Neuron (in vitro differentiated cells): ENCODE data around the gene C11orf87.
A peak's percentile ranks its signal among the peaks of the same experiment; 100 is the strongest.

Source experiments
- H2AFZ ChIP-seq: one replicate; pipeline ENCODE4 v1.6.1; 2013; ENCODE audit warnings: low read depth, mild to moderate bottlenecking, inconsistent platforms, low read length, moderate library complexity
- H3K27me3 ChIP-seq: one replicate; pipeline ENCODE4 v1.6.1; 2013; ENCODE audit warnings: low read length; ENCODE audit not compliant: insufficient read depth
- H3K36me3 ChIP-seq: one replicate; pipeline ENCODE4 v1.6.1; 2013; ENCODE audit warnings: low read length; ENCODE audit not compliant: insufficient read depth
- H3K4me1 ChIP-seq: one replicate; pipeline ENCODE4 v1.6.1; 2013; ENCODE audit warnings: low read length; ENCODE audit not compliant: insufficient read depth
- H3K4me3 ChIP-seq: 2 replicates; pipeline ENCODE4 v1.5.1; 2013; ENCODE audit warnings: mild to moderate bottlenecking, low read length, moderate library complexity
- H3K9me3 ChIP-seq: one replicate; pipeline ENCODE4 v1.6.1; 2013; ENCODE audit warnings: low read length

C11orf87 gene

DNA sequence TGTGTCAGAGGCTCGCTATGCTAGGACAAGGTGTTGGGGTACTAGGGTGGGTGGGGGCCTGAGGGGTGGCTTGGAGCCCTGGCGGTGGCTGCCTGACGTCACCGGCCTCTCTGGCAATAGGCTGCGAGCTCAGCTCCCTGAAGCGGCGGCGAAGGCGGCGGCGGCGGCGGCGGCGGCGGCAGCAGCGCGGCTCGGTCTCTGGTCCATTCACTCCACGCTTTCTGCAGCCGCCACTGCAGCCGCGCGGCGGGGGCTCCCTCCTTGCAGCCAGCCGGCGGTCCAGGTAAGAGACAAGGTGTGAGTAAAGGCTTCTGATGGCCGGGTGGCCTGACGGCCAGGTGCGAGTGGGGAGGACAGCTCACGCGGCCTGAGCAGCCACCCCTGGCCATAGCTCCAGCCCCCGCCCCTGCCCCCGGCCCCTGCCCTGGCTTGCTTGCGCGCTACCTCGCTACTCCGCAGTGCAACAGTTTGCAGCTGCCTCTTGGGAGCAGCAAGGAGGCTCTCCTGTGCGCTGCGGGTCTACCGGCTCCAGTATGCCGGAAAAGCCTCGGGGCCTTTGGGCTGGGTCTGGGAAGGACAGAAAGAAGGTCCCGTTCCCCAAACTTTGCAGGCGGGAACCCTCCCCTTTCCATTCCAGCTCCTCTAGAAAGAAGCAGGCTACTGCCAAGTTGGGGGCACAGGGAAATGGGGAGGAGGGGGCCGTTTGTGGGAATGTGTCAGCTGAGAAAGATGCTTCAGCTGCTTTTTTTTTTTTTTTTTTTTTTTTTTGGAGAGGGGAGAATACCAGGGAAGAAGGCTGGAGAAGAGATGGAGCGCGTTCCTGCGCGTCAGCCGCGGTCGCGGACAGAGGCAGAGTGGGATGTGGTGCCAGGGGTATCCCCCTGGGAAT, at the start of gene C11orf87:
Gene C11orf87, plus strand, starts transcription at position 210 of the 889 bp plus-strand sequence. CDS start 1,444 bp downstream, outside the sequence.
- peak within 1 kb of the TSS; percentile 79 for H2AFZ ChIP-seq
- peaks cover 15% of the 10 kb centered on the region for H3K4me1 ChIP-seq
- H3K36me3 ChIP-seq = no peaks in the 10 kb centered on the region
- H3K27me3 ChIP-seq = peaks cover 33% of the 10 kb centered on the region
- H3K9me3 ChIP-seq = no peaks in the 10 kb centered on the region
- H3K4me3 ChIP-seq = peak within 1 kb of the TSS; percentile 40

DNA sequence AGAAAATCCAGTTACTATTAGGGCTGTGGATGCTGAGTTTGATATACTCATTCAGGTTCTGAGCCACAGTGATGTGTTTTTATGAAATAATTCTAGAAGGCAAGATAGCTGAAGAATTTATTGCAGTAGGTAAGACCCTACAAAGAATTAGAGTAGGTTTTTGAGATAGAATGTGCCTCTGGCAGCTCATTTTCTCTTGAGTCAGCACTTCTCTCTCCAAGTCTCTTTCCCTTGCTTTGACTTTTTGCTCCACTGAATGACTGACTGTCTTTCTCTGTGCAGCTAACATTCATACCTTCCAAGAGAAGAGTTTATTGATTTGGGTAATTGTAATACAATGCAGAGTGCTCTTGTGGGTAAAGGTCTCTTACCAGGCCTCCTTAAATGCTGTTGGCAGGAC, 48.0 kb upstream of the C11orf87 start:
- H2AFZ ChIP-seq = no peak overlapping the region
- no peaks in the 10 kb centered on the region for H3K36me3 ChIP-seq

DNA sequence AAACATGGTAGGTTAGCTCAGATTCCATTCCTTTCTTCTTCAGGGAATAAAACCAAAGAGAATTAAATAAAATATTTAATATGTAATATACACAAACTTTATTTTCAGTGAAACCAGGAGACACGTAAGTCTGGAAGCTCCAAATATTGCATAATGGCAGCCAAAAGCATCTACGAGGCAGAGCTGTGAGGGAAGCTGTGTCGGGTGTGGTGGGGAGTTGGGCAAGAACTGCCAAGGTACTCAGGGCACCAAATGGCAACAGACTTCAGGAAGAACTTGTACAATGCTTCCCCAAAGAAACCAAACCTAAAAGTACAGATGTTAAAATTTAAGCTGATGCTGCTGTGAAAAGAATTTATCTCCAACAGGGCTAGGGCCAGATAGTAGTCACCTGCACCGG, 47.5 kb upstream of the C11orf87 start:
- H3K4me3 ChIP-seq = no peak overlapping the region
- no peaks in the 10 kb centered on the region for H3K4me1 ChIP-seq
- H2AFZ ChIP-seq = no peak overlapping the region
- H3K36me3 ChIP-seq = no peaks in the 10 kb centered on the region
- H3K27me3 ChIP-seq = no peaks in the 10 kb centered on the region
- H3K9me3 ChIP-seq = no peaks in the 10 kb centered on the region

More for the DNA sequence above, 48.0 kb upstream of the C11orf87 start:
- H3K4me3 ChIP-seq = no peak overlapping the region
- no peaks in the 10 kb centered on the region for H3K9me3 ChIP-seq
- no peaks in the 10 kb centered on the region for H3K4me1 ChIP-seq
- no peaks in the 10 kb centered on the region for H3K27me3 ChIP-seq

DNA sequence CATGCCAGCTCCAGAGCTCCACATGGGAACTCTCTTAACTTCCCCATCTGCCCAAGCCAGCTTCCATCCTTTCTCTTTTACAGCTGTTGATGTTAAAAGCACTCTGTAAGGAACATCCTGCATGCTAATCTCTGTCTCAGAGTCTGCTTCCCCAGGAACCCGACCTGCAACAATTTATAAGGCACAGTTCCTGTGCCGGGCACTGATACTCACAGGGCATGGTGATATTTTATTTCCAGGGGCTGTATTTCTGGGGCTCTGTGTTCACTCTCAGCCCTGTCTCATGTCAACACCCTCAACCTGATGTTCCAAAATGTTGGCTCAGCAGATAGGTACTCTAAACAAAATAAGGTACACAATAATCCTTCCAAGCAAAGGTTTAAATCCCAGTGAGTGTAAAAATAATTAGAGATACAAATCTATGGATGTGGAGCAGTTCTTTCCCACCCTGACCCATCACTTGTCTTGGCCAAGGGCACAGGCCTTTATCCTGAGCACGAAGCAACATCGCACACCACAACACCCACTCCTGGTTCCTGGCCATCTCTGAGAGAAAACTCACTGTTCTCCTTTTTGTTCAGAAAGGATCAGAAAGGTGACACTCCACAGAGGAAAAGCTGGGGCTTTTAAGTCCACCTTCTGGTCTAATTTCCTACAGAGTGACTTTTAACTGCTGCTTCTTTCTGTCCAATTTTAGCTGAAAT, 44.8 kb upstream of the C11orf87 start:
- H3K4me3 ChIP-seq = no peak overlapping the region
- H3K9me3 ChIP-seq = no peaks in the 10 kb centered on the region
- H2AFZ ChIP-seq = no peak overlapping the region
- H3K36me3 ChIP-seq = no peaks in the 10 kb centered on the region
- H3K27me3 ChIP-seq = no peaks in the 10 kb centered on the region
- H3K4me1 ChIP-seq = no peaks in the 10 kb centered on the region

DNA sequence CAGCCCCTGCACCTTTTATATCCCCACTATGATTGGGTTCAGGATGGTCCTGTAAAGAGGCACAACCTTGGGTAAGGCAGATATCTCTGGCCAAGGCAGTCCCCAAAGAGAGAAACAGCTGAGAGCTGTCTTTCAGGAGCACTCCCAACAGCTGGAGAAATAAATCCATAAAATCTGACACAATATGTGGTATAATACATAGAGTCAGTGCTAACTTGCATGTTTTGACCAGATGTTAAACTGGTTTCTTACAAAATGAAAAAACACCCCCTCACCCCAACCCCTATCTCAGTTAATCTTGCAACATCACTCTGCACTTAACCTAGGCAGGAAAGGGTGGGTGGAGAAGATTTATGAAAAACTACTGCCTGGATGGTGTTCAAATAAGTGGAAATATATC, 44.0 kb upstream of the C11orf87 start:
- Histone ChIP-seq H3K27me3 (no peaks in the 10 kb centered on the region), H3K4me1 (no peaks in the 10 kb centered on the region), H2AFZ (no peak overlapping the region), H3K36me3 (no peaks in the 10 kb centered on the region), H3K4me3 (no peak overlapping the region), H3K9me3 (no peaks in the 10 kb centered on the region)

DNA sequence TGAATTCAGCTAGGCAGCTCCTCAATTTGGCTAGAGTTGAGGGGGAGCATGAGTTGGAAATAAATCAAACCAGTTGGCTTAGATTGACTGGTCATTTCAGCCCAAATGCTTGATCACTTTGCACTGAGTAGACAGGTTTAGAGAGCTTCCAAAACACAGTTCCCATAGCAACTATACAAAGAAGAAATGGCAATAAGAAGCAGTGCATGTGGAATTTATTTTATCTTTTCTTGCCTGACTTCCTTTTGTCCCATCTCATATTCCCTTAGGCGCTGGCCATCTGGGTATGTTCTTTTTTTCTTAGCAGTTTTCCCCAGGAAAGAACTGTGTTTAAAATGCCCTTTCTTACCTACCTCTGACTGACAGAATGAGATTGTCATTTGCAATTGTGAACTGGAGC, 38.7 kb upstream of the C11orf87 start:
- Histone ChIP-seq H3K36me3 (no peaks in the 10 kb centered on the region), H3K4me1 (peaks cover 6% of the 10 kb centered on the region), H2AFZ (no peak overlapping the region), H3K27me3 (no peaks in the 10 kb centered on the region), H3K4me3 (no peak overlapping the region), H3K9me3 (no peaks in the 10 kb centered on the region)

DNA sequence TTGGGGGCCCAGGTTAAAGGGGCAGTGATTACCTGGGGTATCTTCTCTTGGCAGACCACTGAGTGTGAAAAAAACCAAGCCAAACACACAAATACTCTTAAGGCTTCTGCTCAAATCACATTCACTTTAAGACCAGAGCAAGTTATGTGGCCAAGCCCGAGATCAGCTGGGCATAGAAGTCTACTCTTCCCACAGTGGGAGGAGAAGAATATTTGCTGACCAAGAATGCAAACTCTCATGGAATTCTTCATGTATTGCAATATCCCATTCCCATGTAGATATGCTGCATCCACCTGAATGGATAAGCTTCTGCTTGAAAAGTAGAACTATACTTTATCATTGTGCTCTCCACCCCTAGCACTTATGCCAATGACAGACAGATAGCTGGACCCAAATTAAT, 37.1 kb upstream of the C11orf87 start:
- H3K4me1 ChIP-seq = peaks cover 6% of the 10 kb centered on the region
- H3K27me3 ChIP-seq = no peaks in the 10 kb centered on the region
- H3K4me3 ChIP-seq = no peak overlapping the region
- H2AFZ ChIP-seq = no peak overlapping the region
- no peaks in the 10 kb centered on the region for H3K9me3 ChIP-seq
- H3K36me3 ChIP-seq = no peaks in the 10 kb centered on the region

DNA sequence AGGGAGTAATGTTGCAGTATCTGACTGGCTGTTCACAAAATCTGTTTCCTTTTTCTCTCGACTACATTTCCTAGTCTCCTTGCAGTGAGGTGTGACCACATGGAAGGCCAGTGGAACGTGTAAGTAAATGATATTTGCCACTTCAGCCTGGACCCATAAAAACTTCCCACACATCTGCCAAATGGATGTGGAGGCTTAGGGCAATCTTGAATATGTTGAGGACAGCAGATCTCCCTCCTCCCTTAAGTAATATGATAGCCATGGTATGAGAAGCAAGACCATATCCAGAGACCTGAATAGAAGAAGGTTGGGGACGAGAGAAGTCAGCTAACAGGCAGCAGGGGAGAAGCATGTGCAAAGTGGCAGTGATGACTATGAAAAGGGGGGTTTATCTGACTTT, 33.0 kb upstream of the C11orf87 start:
- Histone ChIP-seq H3K4me1 (no peaks in the 10 kb centered on the region), H3K27me3 (no peaks in the 10 kb centered on the region), H3K9me3 (no peaks in the 10 kb centered on the region), H3K4me3 (no peak overlapping the region), H2AFZ (no peak overlapping the region), H3K36me3 (no peaks in the 10 kb centered on the region)

DNA sequence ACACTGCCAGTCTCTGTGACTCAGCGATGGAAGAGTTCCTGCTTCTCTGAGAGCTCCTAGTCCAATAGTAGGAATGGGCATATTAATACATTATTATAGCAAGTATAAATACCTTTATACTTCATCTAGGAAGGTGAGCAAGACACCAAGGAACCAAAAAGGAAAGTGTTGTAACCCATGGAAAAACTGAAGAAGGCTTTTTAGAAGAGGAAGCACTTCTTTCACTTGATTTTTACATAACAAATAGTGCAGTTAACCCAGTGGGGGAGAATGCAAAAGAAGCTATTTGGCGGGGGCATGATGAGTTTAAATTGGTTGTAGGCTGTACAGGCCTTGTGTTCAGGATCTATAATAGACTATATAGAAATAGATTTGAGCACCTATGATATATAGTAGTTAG, 31.2 kb upstream of the C11orf87 start:
- Histone ChIP-seq H3K27me3 (no peaks in the 10 kb centered on the region), H2AFZ (no peak overlapping the region), H3K4me1 (no peaks in the 10 kb centered on the region), H3K4me3 (no peak overlapping the region), H3K36me3 (no peaks in the 10 kb centered on the region), H3K9me3 (no peaks in the 10 kb centered on the region)

DNA sequence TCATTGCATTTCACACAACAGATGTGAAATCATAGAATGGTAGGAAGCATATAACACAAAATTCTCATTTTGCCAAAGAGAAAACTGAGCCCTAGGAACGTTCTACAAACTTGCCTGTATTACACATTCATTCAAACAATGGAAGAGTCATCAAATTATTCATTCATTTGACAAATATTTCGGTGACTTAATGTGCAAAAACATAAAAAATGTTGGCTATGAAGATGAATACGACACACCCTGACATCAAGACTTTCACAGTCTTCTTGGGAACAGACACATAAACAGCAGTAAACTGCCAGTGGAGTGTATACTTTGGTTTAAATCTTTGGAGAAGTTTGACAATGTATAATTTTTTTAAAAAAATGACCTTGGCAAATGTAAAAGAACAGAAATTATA, 20.4 kb upstream of the C11orf87 start:
- Histone ChIP-seq H3K4me3 (no peak overlapping the region), H2AFZ (no peak overlapping the region), H3K27me3 (no peaks in the 10 kb centered on the region), H3K9me3 (no peaks in the 10 kb centered on the region), H3K36me3 (no peaks in the 10 kb centered on the region), H3K4me1 (no peaks in the 10 kb centered on the region)

DNA sequence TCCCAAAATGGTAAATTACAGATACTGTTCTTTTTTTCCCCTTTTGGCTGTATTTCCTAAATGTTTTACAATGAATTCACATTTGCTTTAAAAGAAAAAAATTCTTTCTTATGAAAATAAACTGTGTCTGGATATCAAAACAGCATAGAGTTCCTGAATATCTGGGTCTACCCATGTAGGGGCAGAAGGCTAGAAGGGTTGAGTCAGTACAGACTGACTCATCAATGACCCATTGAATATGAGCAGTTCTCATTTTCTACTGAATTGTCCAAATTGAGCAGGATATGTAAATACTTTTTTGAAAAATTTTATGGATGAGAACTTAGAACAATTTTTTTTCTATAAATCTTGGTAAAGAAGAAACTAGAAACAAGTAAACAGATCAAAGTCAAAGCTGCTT, 16.3 kb upstream of the C11orf87 start:
- no peaks in the 10 kb centered on the region for H3K9me3 ChIP-seq
- no peaks in the 10 kb centered on the region for H3K27me3 ChIP-seq
- no peak overlapping the region for H3K4me3 ChIP-seq
- H3K36me3 ChIP-seq = no peaks in the 10 kb centered on the region
- H2AFZ ChIP-seq = no peak overlapping the region
- no peaks in the 10 kb centered on the region for H3K4me1 ChIP-seq

DNA sequence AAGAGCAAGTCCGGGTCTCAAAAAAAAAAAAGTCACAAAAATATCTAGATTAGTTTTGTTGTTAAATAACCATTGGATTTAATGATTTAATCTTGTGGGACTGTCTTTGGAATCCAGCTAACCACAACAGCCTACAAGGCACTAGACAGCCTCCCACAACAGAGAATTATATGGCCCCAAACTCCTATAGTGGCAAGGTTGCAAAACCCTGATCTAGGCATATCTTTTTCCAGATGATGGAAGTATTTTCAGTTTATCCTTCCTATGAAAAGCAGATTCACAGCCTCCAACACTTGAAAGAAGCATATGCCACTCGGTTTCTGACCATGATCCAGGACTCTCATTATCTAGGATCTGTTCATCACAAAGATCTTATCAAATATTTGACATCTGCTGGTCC, 5.4 kb upstream of the C11orf87 start:
- Histone ChIP-seq H3K36me3 (no peaks in the 10 kb centered on the region), H3K27me3 (peaks cover 8% of the 10 kb centered on the region), H3K4me3 (no peak overlapping the region), H2AFZ (no peak overlapping the region), H3K9me3 (no peaks in the 10 kb centered on the region), H3K4me1 (no peaks in the 10 kb centered on the region)

DNA sequence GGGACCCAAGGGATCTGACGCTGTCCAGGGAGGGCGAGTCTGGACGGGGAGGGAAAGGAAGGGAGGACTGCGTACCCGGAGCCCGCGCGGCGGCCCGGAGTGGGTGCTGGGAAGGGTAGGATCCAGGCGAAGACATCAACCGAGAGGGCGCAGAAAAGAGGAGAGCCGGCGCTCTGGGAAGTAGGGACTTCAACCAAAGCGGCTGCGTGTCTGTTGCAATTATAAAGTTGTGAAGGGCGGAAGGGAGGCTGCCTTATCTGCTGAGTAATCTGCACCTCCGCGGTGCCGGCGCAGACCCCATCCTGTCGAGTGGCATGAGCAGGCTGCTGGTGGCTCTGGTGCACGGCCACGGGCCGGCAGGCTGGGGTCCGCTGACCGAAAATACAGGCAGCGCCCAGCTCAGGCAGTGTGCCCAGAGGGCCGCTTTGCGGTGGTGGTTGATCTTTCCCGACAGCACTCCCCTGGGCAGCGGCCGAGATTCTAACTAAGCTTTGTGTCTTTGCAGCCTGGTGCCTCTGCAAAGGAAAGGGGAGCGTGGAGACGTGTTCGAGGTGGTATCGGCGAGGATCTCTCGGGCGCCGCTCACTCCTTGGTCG, 978 bp downstream of the C11orf87 start:
- Histone ChIP-seq H3K4me3 (peak overlapping the region; percentile 40), H3K27me3 (peaks cover 33% of the 10 kb centered on the region)

More for the DNA sequence above, 978 bp downstream of the C11orf87 start:
- H2AFZ ChIP-seq = peak overlapping the region; percentile 79
- no peaks in the 10 kb centered on the region for H3K36me3 ChIP-seq
- H3K4me1 ChIP-seq = peaks cover 15% of the 10 kb centered on the region
- no peaks in the 10 kb centered on the region for H3K9me3 ChIP-seq
